GM13977 (cell line): ENCODE data around the gene UNC13C.

ENCODE experiments used
- DNase-seq: peaks from one replicate; pipeline ENCODE4 v3.0.0; 2012; ENCODE audit warnings: low spot score
- in situ Hi-C: fragments of 300-500 bp; cut with MboI; formaldehyde crosslinking; loops from one replicate; pipeline ENCODE4 v1.12.0; 2022; ENCODE audit warnings: low sequenced_read_pairs, low pct_unique_long_range_greater_than_20kb, mixed read lengths, inconsistent platforms; ENCODE audit not compliant: unreplicated experiment
- TF ChIP-seq, protein P1 (sequence below): IDR thresholded peaks from 2 replicates; pipeline ENCODE4 v1.5.1; 2012; ENCODE audit warnings: mild to moderate bottlenecking, control low read depth; ENCODE audit not compliant: insufficient read depth; ENCODE audit errors: extremely low read depth, missing control alignments

Gene UNC13C

DNA sequence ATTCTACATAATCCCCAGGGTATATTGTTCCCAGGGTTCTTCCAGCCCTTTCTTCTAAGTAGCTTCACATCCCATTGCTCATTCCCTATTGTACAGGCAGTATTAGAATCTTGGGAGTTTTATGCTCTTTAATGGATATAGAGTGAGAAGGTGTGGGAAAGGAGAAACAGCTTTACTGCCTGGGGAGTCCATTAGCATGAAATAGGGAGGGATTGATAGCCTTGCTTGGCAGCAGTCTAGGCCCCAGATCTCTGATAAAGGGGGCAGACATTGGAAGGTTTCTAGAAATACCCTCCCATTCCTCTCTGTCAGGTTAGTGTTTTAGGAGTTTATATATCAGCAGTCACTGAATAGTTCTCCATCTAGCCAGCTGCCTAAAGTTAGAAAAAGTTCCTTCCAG is 334.3 kb downstream of the UNC13C start:
- in situ Hi-C loops: no loop called here
- DNase-seq: no peak
- TF ChIP-seq, protein P1, sequence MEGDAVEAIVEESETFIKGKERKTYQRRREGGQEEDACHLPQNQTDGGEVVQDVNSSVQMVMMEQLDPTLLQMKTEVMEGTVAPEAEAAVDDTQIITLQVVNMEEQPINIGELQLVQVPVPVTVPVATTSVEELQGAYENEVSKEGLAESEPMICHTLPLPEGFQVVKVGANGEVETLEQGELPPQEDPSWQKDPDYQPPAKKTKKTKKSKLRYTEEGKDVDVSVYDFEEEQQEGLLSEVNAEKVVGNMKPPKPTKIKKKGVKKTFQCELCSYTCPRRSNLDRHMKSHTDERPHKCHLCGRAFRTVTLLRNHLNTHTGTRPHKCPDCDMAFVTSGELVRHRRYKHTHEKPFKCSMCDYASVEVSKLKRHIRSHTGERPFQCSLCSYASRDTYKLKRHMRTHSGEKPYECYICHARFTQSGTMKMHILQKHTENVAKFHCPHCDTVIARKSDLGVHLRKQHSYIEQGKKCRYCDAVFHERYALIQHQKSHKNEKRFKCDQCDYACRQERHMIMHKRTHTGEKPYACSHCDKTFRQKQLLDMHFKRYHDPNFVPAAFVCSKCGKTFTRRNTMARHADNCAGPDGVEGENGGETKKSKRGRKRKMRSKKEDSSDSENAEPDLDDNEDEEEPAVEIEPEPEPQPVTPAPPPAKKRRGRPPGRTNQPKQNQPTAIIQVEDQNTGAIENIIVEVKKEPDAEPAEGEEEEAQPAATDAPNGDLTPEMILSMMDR: no peak

DNA sequence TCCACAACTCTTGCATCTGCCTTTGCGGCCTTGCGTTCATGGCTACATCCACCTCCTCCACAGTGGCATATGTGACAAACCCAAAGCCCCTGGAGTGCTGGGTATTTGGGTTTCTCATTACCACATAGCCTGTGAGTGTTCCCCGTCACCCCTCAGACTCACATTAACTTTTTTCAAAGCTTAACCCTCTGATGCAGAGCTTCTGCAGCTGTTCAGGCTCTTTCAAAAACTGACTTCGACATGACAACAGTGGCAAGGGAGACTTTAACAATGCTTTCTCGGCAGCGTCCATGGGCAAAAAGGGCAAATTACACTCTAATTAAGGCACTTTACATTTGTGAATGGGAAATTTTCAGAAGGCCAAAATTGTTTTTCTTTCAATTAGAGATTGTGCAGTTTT is 343.2 kb downstream of the UNC13C start:
- in situ Hi-C loops: no loop called here
- TF ChIP-seq, protein P1: no peak
- DNase-seq: no peak

GRCh38 chr15:54322341-54322740 is 344.1 kb downstream of the UNC13C start:
- TF ChIP-seq, protein P1: no peak
- in situ Hi-C loops: no loop called here
- no peak for DNase-seq

DNA sequence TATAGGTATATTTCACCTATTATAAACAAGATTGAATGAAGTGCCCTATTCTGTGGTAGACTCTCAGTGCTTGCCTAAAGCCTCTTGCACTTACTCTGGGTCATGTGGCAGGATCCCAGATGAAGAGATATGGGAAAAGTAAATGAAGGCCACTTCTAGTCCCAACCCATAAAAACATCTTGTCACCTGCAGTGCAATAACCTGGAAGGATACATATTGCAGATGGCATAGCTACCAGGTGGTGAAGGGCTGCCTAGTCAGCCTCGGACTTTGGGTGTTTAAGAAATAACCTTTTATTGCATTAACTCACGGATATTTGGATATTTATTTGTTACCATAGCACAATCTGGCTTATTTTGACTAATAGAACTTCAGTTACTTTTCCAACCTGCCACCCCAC is 367.1 kb downstream of the UNC13C start:
- in situ Hi-C loops: no loop called here
- TF ChIP-seq, protein P1: no peak
- no peak for DNase-seq

GRCh38 chr15:54345827-54346226 is 367.6 kb downstream of the UNC13C start:
- TF ChIP-seq, protein P1: no peak
- DNase-seq: no peak
- in situ Hi-C loops: no loop called here

DNA sequence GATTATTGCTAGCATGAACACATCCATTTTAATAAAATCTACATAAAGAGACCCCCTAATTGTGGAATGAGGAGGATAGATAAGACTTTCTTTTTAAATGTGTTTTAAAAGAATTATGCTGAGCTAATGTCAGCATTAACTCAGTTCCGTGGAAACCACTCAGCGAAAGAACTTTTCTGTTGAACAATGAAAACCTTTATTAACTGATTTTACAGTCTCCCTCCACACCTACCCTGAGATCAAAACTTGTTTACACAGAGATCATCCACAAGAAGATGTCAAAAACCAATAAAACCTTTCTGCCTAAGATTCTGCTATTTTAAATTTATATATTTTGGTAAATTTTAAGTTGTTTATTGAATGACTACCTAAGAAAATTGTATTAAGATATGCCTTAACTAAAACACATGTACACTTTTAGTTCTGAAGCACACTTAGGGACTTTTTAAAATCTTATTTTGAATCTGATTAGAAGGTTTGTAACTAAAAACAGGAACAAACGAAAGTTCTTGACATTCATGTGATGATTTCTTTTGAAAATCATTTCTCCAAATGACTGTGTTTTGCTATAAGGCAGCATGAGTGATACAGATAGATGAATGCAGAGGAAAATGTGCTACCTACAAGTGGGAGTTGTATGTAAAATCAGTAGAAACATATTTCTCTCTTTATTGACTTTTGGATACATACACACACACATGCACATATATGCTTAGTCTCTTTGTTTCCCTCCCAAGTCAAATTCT is 369.0 kb downstream of the UNC13C start:
- TF ChIP-seq, protein P1: no peak
- in situ Hi-C loops: no loop called here

More for the DNA sequence above, 369.0 kb downstream of the UNC13C start:
- no peak for DNase-seq
